Suprapubic skin (tissue), 4 donors: Measurements from ENCODE around the gene COLGALT1. TPM values are rescaled to one million over a fixed set of nuclear protein-coding genes. Genes with fewer than 3 reads are reported as not detected.
"Not testable (repeated sequence)": the region's sequence is repeated elsewhere in the genome, so short reads cannot be mapped to it uniquely, and the experiment has no call there.

ENCODE experiments used
- DNase-seq, 2 donors: peaks; one replicate each; pipeline ENCODE4 v3.0.0-alpha.2; 2019; ENCODE audit warnings: low spot score in 2 of 2
- H3K27ac ChIP-seq: fragments of 200-600 bp; sonication (generic); one replicate; pipeline ENCODE4 v1.5.1; 2019
- H3K27me3 ChIP-seq: fragments of 200-600 bp; sonication (generic); one replicate; pipeline ENCODE4 v1.5.1; 2019
- H3K36me3 ChIP-seq: fragments of 200-600 bp; sonication (generic); one replicate; pipeline ENCODE4 v1.5.1; 2019
- H3K4me1 ChIP-seq: fragments of 200-600 bp; sonication (generic); one replicate; pipeline ENCODE4 v1.5.1; 2019
- H3K4me3 ChIP-seq: fragments of 200-600 bp; sonication (generic); one replicate; pipeline ENCODE4 v1.5.1; 2019; ENCODE audit warnings: mild to moderate bottlenecking
- H3K9me3 ChIP-seq: fragments of 200-600 bp; sonication (generic); one replicate; pipeline ENCODE4 v1.5.1; 2019
- CTCF ChIP-seq, 2 donors: fragments of 200-600 bp in 1 of 2; fragments of 450-650 bp in 1 of 2; sonication (generic) in 1 of 2; IDR thresholded peaks; one replicate each; pipeline ENCODE4 v1.5.1; 2016 to 2019; ENCODE audit warnings: antibody characterized with exemption in 2 of 2, mild to moderate bottlenecking in 1 of 2, moderate library complexity in 1 of 2
- EP300 ChIP-seq: sonication (generic); formaldehyde crosslinking; IDR thresholded peaks from one replicate; pipeline ENCODE4 v1.6.1; 2017; ENCODE audit warnings: antibody characterized with exemption
- POLR2A ChIP-seq, 2 donors: fragments of 450-650 bp; IDR thresholded peaks; one replicate each; pipeline ENCODE4 v1.6.1; 2017; ENCODE audit warnings: antibody characterized with exemption in 2 of 2, mild to moderate bottlenecking in 2 of 2, moderate library complexity in 2 of 2
- POLR2AphosphoS5 ChIP-seq, 3 donors: sonication (generic); formaldehyde crosslinking; IDR thresholded peaks; one replicate each; pipeline ENCODE4 v1.6.1; 2017; ENCODE audit warnings: antibody characterized with exemption in 3 of 3
- WGBS: methylation state at CpG from one replicate; pipeline ENCODE4 v1.1.5; 2018; 5-methylcytosine and 5-hydroxymethylcytosine counted together
- total RNA-seq, 4 donors: library from RNA; depleted of rRNA; stranded (reverse); fragments of >200 nt; gene quantifications; one replicate each; pipeline ENCODE4 v1.1.0, GENCODE V29; 2016

Gene COLGALT1
- total RNA-seq, 4 donors from 2014 or later = 52.4 to 83.8 (median 60.7) TPM

- DNase-seq = no peak
- Histone ChIP-seq H3K4me1 (peaks cover 22% of the 10 kb centered on the region), H3K27me3 (no peaks in the 10 kb centered on the region), H3K27ac (no peak overlapping the region), H3K9me3 (peaks cover 5% of the 10 kb centered on the region), H3K4me3 (no peak overlapping the region), H3K36me3 (peaks cover 33% of the 10 kb centered on the region)
- 83% methylated on average over 13 of the region's 15 CpGs for WGBS
- TF ChIP-seq EP300 (no peak), POLR2AphosphoS5 (IDR thresholded peaks at IDR 0.05) (no peak), CTCF (IDR thresholded peaks at IDR 0.05) (no peak)
These were observed 39.9 kb upstream of the COLGALT1 start for GRCh38 chr19:17515408-17516149.

GRCh38 chr19:17517898-17518297 lies 37.6 kb upstream of the COLGALT1 start:
- DNase-seq = no peak
- Histone ChIP-seq H3K27ac (no peak overlapping the region), H3K4me3 (no peak overlapping the region), H3K36me3 (peaks cover 42% of the 10 kb centered on the region), H3K9me3 (peaks cover 5% of the 10 kb centered on the region), H3K27me3 (no peaks in the 10 kb centered on the region), H3K4me1 (peaks cover 9% of the 10 kb centered on the region)
- TF ChIP-seq POLR2A (IDR thresholded peaks at IDR 0.05) = no peak
- no peak for TF ChIP-seq EP300
- TF ChIP-seq POLR2AphosphoS5 (IDR thresholded peaks at IDR 0.05) = no peak
- no peak for TF ChIP-seq CTCF (IDR thresholded peaks at IDR 0.05)
- 100% methylated on average over 1 of the region's 1 CpG for WGBS

GRCh38 chr19:17518654-17519053 lies 36.8 kb upstream of the COLGALT1 start:
- H3K9me3 ChIP-seq, DNase-seq, H3K4me1 ChIP-seq, H3K27ac ChIP-seq, H3K27me3 ChIP-seq, H3K4me3 ChIP-seq: not testable (repeated sequence)
- peaks cover 42% of the 10 kb centered on the region for H3K36me3 ChIP-seq
- 90% methylated on average over 8 of the region's 8 CpGs for WGBS

GRCh38 chr19:17519967-17520366 lies 35.5 kb upstream of the COLGALT1 start:
- H3K36me3 ChIP-seq = peaks cover 42% of the 10 kb centered on the region
- H3K27me3 ChIP-seq = no peaks in the 10 kb centered on the region
- H3K9me3 ChIP-seq = peaks cover 5% of the 10 kb centered on the region
- H3K4me1 ChIP-seq = peaks cover 8% of the 10 kb centered on the region
- no peak overlapping the region for H3K27ac ChIP-seq
- 92% methylated on average over 9 of the region's 9 CpGs for WGBS
- H3K4me3 ChIP-seq = no peak overlapping the region
- DNase-seq = no peak
- TF ChIP-seq POLR2A (IDR thresholded peaks at IDR 0.05) = no peak
- no peak for TF ChIP-seq CTCF (IDR thresholded peaks at IDR 0.05)
- no peak for TF ChIP-seq POLR2AphosphoS5 (IDR thresholded peaks at IDR 0.05)
- no peak for TF ChIP-seq EP300

- no peaks in the 10 kb centered on the region for H3K27me3 ChIP-seq
- peaks cover 8% of the 10 kb centered on the region for H3K4me1 ChIP-seq
- H3K36me3 ChIP-seq = peaks cover 39% of the 10 kb centered on the region
- H3K27ac ChIP-seq = no peak overlapping the region
- 89% methylated on average over 8 of the region's 25 CpGs for WGBS
- no peak overlapping the region for H3K4me3 ChIP-seq
- H3K9me3 ChIP-seq = peaks cover 5% of the 10 kb centered on the region
- DNase-seq = no peak
- no peak for TF ChIP-seq CTCF (IDR thresholded peaks at IDR 0.05)
- no peak for TF ChIP-seq POLR2A (IDR thresholded peaks at IDR 0.05)
- TF ChIP-seq EP300 = no peak
- TF ChIP-seq POLR2AphosphoS5 (IDR thresholded peaks at IDR 0.05) = no peak
These were observed 34.6 kb upstream of the COLGALT1 start for GRCh38 chr19:17520865-17521264.
